ENCODE results near the gene PTPRN2. TPM values are rescaled to one million over a fixed set of nuclear protein-coding genes. Genes with fewer than 3 reads are reported as not detected.

Gene PTPRN2
- polyA plus RNA-seq, 1 of the 3 experiments (the other 2 are of a cell fraction), result 4.0 TPM

DNA sequence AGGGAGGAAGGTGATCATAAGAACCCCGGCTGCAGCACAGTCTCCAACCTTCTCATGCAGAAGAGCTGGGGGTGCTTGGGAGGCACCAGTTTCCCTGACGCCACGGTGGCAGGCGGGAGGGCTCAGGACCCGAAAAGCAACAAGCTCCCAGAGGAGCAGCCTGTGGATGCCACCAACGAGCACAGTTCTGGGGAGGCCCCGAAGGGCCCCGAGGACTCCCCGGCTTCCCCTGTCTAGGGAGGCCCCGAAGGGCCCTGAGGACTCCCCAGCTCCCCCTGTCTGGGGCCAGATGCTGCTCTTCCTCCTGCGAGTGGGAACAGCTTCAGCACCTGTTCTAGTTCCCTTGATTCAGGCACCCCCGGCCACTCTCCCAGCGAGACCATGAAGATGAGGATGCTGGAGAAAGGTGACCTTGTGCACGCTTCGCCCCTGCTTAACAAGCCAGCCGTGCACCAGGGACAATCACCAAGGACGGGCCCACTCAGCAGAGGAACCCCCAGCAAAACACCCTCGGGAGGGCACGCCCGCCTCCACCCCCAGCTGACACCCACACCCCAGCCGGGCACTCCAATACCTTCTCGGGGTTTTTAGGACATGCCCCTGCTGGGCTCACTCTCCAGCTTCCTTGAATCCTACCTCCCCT, 112.5 kb downstream of the PTPRN2 start:
- no peak overlapping the region for H2AFZ ChIP-seq (ENCODE audit: low read depth)
- no peaks in the 10 kb centered on the region; the same call in 1 of the 2 replicates for H3K9me3 ChIP-seq
- no peaks in the 10 kb centered on the region for H3K79me2 ChIP-seq (ENCODE audit: insufficient read depth)
- POLR2A ChIA-PET, result no interaction called here
- TF ChIP-seq NRF1 (IDR thresholded peaks at IDR 0.05; ENCODE audit: low read depth, low read length) (no peak), EZH2phosphoT487 (IDR thresholded peaks at IDR 0.05; ENCODE audit: borderline replicate concordance, low read depth) (no peak), CHD2 (IDR thresholded peaks at IDR 0.05; ENCODE audit: low read length, partially characterized antibody) (no peak), RXRA (IDR thresholded peaks at IDR 0.05; ENCODE audit: borderline replicate concordance, low read depth) (no peak)
- H3K9me2 ChIP-seq, result no peaks in the 10 kb centered on the region
- H3K9ac ChIP-seq, result no peak overlapping the region
- CTCF ChIA-PET, result interaction anchor here (1.2 kb wide), 1 partner anchor 21 kb away, joined by 4 read pairs; no protein-coding TSS in a partner anchor
- peaks cover 0 to 9% of the 10 kb centered on the region in 2 experiments; a peak in 1 of 4 replicates for H3K4me1 ChIP-seq (ENCODE audit: control insufficient read depth in 1 of 2, insufficient read depth in 2 of 2, low read depth in 1 of 2, low read length in 1 of 2)
- H3K36me3 ChIP-seq (replicated peaks in 1 of 2; ENCODE audit: control insufficient read depth in 1 of 2, insufficient read depth in 2 of 2, low read length in 1 of 2), result no peaks in the 10 kb centered on the region
- H3F3A ChIP-seq (replicated peaks; ENCODE audit: insufficient read depth), result no peaks in the 10 kb centered on the region
- DNase-seq, result no peak
- H3K27ac ChIP-seq (ENCODE audit: low read depth in 2 of 2, low read length in 1 of 2), result no peak overlapping the region
- 60% methylated on average over 6 of the region's 22 CpGs for WGBS (ENCODE audit: low lambda C conversion rate)
- no peaks in the 10 kb centered on the region for H4K20me1 ChIP-seq (ENCODE audit: insufficient read depth)
- H3K4me3 ChIP-seq (ENCODE audit: low read depth in 2 of 2, low read length in 1 of 2), result no peak overlapping the region
- H3K27me3 ChIP-seq (ENCODE audit: insufficient read depth), result no peaks in the 10 kb centered on the region
- no peak overlapping the region for H3K4me2 ChIP-seq

DNA sequence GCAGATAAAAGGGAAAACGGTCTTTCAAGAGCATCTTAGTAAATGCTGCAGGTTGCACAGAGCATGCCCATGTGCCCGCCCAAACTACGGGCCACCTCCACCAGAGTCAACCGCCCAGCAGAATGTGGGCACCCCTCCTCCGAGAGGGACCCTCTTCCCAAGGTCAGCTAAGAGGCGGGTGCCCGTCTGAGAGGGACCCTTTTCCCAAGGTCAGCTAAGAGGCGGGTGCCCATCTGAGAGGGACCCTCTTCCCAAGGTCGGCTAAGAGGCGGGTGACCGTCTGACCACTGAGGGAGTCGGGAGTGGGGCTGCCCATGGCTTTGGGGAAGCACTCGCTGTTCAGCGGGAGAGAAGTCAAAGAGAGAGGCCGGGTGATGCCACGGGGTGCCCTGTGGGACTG, 113.1 kb downstream of the PTPRN2 start:
- DNase-seq, result no peak
- POLR2A ChIA-PET, result no interaction called here

More for the DNA sequence above, 113.1 kb downstream of the PTPRN2 start:
- H3K79me2 ChIP-seq (ENCODE audit: insufficient read depth), result no peaks in the 10 kb centered on the region
- CTCF ChIA-PET, result interaction anchor here (1.2 kb wide), 1 partner anchor 21 kb away, joined by 4 read pairs; no protein-coding TSS in a partner anchor
- H3K9ac ChIP-seq, result no peak overlapping the region
- no peak overlapping the region for H3K27ac ChIP-seq (ENCODE audit: low read depth in 2 of 2, low read length in 1 of 2)
- no peaks in the 10 kb centered on the region for H3F3A ChIP-seq (replicated peaks; ENCODE audit: insufficient read depth)
- no peaks in the 10 kb centered on the region; the same call in 1 of the 2 replicates for H3K9me3 ChIP-seq
- H2AFZ ChIP-seq (ENCODE audit: low read depth), result no peak overlapping the region
- no peak overlapping the region for H3K4me2 ChIP-seq
- H3K4me3 ChIP-seq (ENCODE audit: low read depth in 2 of 2, low read length in 1 of 2), result no peak overlapping the region
- H4K20me1 ChIP-seq (ENCODE audit: insufficient read depth), result no peaks in the 10 kb centered on the region
- H3K36me3 ChIP-seq (replicated peaks in 1 of 2; ENCODE audit: control insufficient read depth in 1 of 2, insufficient read depth in 2 of 2, low read length in 1 of 2), result no peaks in the 10 kb centered on the region
- H3K27me3 ChIP-seq (ENCODE audit: insufficient read depth), result no peaks in the 10 kb centered on the region
- 59% methylated on average over 16 of the region's 16 CpGs for WGBS (ENCODE audit: low lambda C conversion rate)
- H3K4me1 ChIP-seq (ENCODE audit: control insufficient read depth in 1 of 2, insufficient read depth in 2 of 2, low read depth in 1 of 2, low read length in 1 of 2), result peaks cover 0 to 9% of the 10 kb centered on the region in 2 experiments; a peak in 1 of 4 replicates
- no peaks in the 10 kb centered on the region for H3K9me2 ChIP-seq
- TF ChIP-seq GABPA (IDR thresholded peaks at IDR 0.05; ENCODE audit: low read depth) (no peak), SIN3A (IDR thresholded peaks at IDR 0.05; ENCODE audit: borderline replicate concordance, low read depth, low read length) (no peak), SMC3 (IDR thresholded peaks at IDR 0.05; ENCODE audit: low read depth, low read length) (no peak), POLR2AphosphoS5 (IDR thresholded peaks at IDR 0.05; ENCODE audit: low read depth, low read length) (no peak), ELF1 (IDR thresholded peaks at IDR 0.05) (no peak), RFX5 (IDR thresholded peaks at IDR 0.05; ENCODE audit: low read length) (no peak), NRF1 (IDR thresholded peaks at IDR 0.05; ENCODE audit: low read depth, low read length) (no peak), TCF12 (IDR thresholded peaks at IDR 0.05) (no peak), MEF2A (IDR thresholded peaks at IDR 0.05; ENCODE audit: borderline replicate concordance, low read depth) (no peak), RCOR1 (IDR thresholded peaks at IDR 0.05; ENCODE audit: low read length) (no peak), TEAD4 (IDR thresholded peaks at IDR 0.05; ENCODE audit: borderline replicate concordance, insufficient read depth) (no peak), FOXJ3 (CRISPR knock-in tag; IDR thresholded peaks at IDR 0.05) (no peak), FOSL2 (IDR thresholded peaks at IDR 0.05; ENCODE audit: borderline replicate concordance, low read depth) (no peak), NFIC (IDR thresholded peaks at IDR 0.05; ENCODE audit: borderline replicate concordance) (no peak), MXI1 (IDR thresholded peaks at IDR 0.05; ENCODE audit: low read depth, low read length) (no peak)
- TF ChIP-seq, protein P1, sequence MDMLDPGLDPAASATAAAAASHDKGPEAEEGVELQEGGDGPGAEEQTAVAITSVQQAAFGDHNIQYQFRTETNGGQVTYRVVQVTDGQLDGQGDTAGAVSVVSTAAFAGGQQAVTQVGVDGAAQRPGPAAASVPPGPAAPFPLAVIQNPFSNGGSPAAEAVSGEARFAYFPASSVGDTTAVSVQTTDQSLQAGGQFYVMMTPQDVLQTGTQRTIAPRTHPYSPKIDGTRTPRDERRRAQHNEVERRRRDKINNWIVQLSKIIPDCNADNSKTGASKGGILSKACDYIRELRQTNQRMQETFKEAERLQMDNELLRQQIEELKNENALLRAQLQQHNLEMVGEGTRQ (IDR thresholded peaks at IDR 0.05; ENCODE audit: borderline replicate concordance, low read depth, low read length), result no peak
- TF ChIP-seq, protein P2, sequence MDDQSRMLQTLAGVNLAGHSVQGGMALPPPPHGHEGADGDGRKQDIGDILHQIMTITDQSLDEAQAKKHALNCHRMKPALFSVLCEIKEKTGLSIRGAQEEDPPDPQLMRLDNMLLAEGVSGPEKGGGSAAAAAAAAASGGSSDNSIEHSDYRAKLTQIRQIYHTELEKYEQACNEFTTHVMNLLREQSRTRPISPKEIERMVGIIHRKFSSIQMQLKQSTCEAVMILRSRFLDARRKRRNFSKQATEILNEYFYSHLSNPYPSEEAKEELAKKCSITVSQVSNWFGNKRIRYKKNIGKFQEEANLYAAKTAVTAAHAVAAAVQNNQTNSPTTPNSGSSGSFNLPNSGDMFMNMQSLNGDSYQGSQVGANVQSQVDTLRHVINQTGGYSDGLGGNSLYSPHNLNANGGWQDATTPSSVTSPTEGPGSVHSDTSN (IDR thresholded peaks at IDR 0.05), result no peak
- TF ChIP-seq, protein P3, sequence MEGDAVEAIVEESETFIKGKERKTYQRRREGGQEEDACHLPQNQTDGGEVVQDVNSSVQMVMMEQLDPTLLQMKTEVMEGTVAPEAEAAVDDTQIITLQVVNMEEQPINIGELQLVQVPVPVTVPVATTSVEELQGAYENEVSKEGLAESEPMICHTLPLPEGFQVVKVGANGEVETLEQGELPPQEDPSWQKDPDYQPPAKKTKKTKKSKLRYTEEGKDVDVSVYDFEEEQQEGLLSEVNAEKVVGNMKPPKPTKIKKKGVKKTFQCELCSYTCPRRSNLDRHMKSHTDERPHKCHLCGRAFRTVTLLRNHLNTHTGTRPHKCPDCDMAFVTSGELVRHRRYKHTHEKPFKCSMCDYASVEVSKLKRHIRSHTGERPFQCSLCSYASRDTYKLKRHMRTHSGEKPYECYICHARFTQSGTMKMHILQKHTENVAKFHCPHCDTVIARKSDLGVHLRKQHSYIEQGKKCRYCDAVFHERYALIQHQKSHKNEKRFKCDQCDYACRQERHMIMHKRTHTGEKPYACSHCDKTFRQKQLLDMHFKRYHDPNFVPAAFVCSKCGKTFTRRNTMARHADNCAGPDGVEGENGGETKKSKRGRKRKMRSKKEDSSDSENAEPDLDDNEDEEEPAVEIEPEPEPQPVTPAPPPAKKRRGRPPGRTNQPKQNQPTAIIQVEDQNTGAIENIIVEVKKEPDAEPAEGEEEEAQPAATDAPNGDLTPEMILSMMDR (IDR thresholded peaks at IDR 0.05), result no peak
